ENCODE measurements around the gene TOR3A.
"Not testable (repeated sequence)": the region's sequence is repeated elsewhere in the genome, so short reads cannot be mapped to it uniquely, and the experiment has no call there.

TOR3A gene

GRCh38 chr1:179108644-179109043 is 26.8 kb downstream of the TOR3A start:
- DNase-seq = no peak

- DNase-seq = no peak
These were observed 33.3 kb downstream of the TOR3A start for GRCh38 chr1:179115181-179115580.

- DNase-seq = no peak
These were observed 37.6 kb downstream of the TOR3A start for GRCh38 chr1:179119513-179119912.

GRCh38 chr1:179120736-179121135 is 38.9 kb downstream of the TOR3A start:
- DNase-seq = no peak

GRCh38 chr1:179121159-179121938 is 39.5 kb downstream of the TOR3A start:
- DNase-seq = peak; percentile 58

GRCh38 chr1:179124873-179125272 is 43.0 kb downstream of the TOR3A start:
- no peak for DNase-seq

- no peak for DNase-seq
These were observed 44.6 kb downstream of the TOR3A start for GRCh38 chr1:179126338-179127060.

- DNase-seq = no peak
These were observed 45.5 kb downstream of the TOR3A start for GRCh38 chr1:179127163-179127895.

- no peak for DNase-seq
These were observed 46.6 kb downstream of the TOR3A start for GRCh38 chr1:179128520-179128919.

- peak; percentile 80 for DNase-seq
These were observed 48.0 kb downstream of the TOR3A start for GRCh38 chr1:179129702-179130473.

GRCh38 chr1:179135168-179135567 is 53.3 kb downstream of the TOR3A start:
- DNase-seq = not testable (repeated sequence)

GRCh38 chr1:179135707-179136106 is 53.8 kb downstream of the TOR3A start:
- DNase-seq = not testable (repeated sequence)

GRCh38 chr1:179137617-179138255 is 55.9 kb downstream of the TOR3A start:
- no peak for DNase-seq

- not testable (repeated sequence) for DNase-seq
These were observed 56.9 kb downstream of the TOR3A start for GRCh38 chr1:179138755-179139154.

GRCh38 chr1:179141592-179142251 is 59.9 kb downstream of the TOR3A start:
- no peak for DNase-seq

GRCh38 chr1:179142889-179143299 is 61.0 kb downstream of the TOR3A start:
- no peak for DNase-seq

- DNase-seq = peak; percentile 13
These were observed 61.5 kb downstream of the TOR3A start for GRCh38 chr1:179143322-179143721.

- no peak for DNase-seq
These were observed 62.8 kb downstream of the TOR3A start for GRCh38 chr1:179144626-179145025.

GRCh38 chr1:179145521-179145920 is 63.7 kb downstream of the TOR3A start:
- DNase-seq = no peak
